HepG2 (cell line): ENCODE data around the gene METTL2A. TPM values are rescaled to one million over a fixed set of nuclear protein-coding genes. Genes with fewer than 3 reads are reported as not detected.
"Not testable (repeated sequence)": the region's sequence is repeated elsewhere in the genome, so short reads cannot be mapped to it uniquely, and the experiment has no call there.

Experiments used
- ATAC-seq: fragments of 200-7000 bp; cut with Tn5 transposase; 3 replicates; pipeline ENCODE4 v1.9.1; 2020; ENCODE audit warnings: mild to moderate bottlenecking, moderate library complexity
- BruUV-seq: library from RNA; stranded (reverse); fragments of 400-500 nt; replicated peaks from 2 replicates; lab custom pipeline; 2021; lab: Mats Ljungman, UMichigan
- CTCF ChIA-PET: fragments of 300-600 bp; formaldehyde crosslinking; extraction: SDS; loops from one replicate; lab custom pipeline; 2021; ENCODE audit warnings: low total read pairs, inconsistent platforms, low intra/inter-chr PET ratio; lab: Yijun Ruan, JAX
- POLR2A ChIA-PET: fragments of 350-600 bp; sonication (Branson Sonifier 250); formaldehyde crosslinking; loops from one replicate; lab custom pipeline; 2020; ENCODE audit warnings: antibody characterized with exemption, inconsistent platforms; lab: Yijun Ruan, JAX
- DNase-seq: peaks from one replicate; pipeline ENCODE4 v3.0.0-alpha.2; 2015; ENCODE audit warnings: low spot score
- FAIRE-seq: peaks from 3 replicates; lab custom pipeline; 2011; peaks lifted over from hg19 to GRCh38; lab: Jason Lieb, UNC
- H2AFZ ChIP-seq: one replicate; pipeline ENCODE4 v1.6.1; 2011; ENCODE audit warnings: low read length, inconsistent platforms
- H3K27ac ChIP-seq: fragments of 300-600 bp; 3 replicates; pipeline ENCODE4 v1.8.0; 2011; ENCODE audit warnings: mixed run types, mild to moderate bottlenecking, mixed read lengths, low read length, inconsistent platforms; ENCODE audit not compliant: insufficient read depth; ENCODE audit errors: extremely low read length
- H3K27me3 ChIP-seq, 2 experiments: fragments of 200-600 bp in 1 of 2; 2 replicates in 1 of 2; 3 replicates in 1 of 2; pipeline versions ENCODE4 v1.6.0 to v1.8.0; 2011; ENCODE audit warnings: low read length in 2 of 2, mild to moderate bottlenecking in 2 of 2, moderate library complexity in 2 of 2, inconsistent platforms in 1 of 2; ENCODE audit not compliant: insufficient read depth in 2 of 2, control insufficient read depth in 1 of 2
- H3K36me3 ChIP-seq, 2 experiments: fragments of 200-600 bp in 1 of 2; replicated peaks in 1 of 2; 2 replicates in 1 of 2; 3 replicates in 1 of 2; pipeline versions ENCODE4 v1.5.1 to v1.8.0; 2011; ENCODE audit warnings: low read length in 2 of 2, inconsistent platforms in 1 of 2; ENCODE audit not compliant: insufficient read depth in 2 of 2, control insufficient read depth in 1 of 2
- H3K4me1 ChIP-seq: 2 replicates; pipeline ENCODE4 v1.5.1; 2012; ENCODE audit warnings: low read length, inconsistent platforms; ENCODE audit not compliant: insufficient read depth
- H3K4me2 ChIP-seq: 2 replicates; pipeline ENCODE4 v1.6.0; 2011; ENCODE audit warnings: low read depth, low read length, inconsistent platforms
- H3K4me3 ChIP-seq, 3 experiments: fragments of 200-600 bp in 1 of 3; sonication (generic), shearing (Covaris generic) in 1 of 3; replicated peaks in 1 of 3; 2 replicates each; pipeline ENCODE4 v1.5.1; 2011 to 2016; ENCODE audit warnings: low read length in 3 of 3, inconsistent platforms in 2 of 3, low read depth in 2 of 3, mild to moderate bottlenecking in 2 of 3, control low read depth in 1 of 3, mixed read lengths in 1 of 3; ENCODE audit not compliant: insufficient read depth in 1 of 3
- H3K79me2 ChIP-seq: one replicate; pipeline ENCODE4 v1.6.1; 2011; ENCODE audit warnings: low read length, inconsistent platforms; ENCODE audit not compliant: insufficient read depth
- H3K9ac ChIP-seq: 2 replicates; pipeline ENCODE4 v1.6.0; 2011; ENCODE audit warnings: mild to moderate bottlenecking, low read depth, low read length, inconsistent platforms; ENCODE audit not compliant: insufficient read depth
- H3K9me3 ChIP-seq: 2 replicates; pipeline ENCODE4 v1.5.1; 2012; ENCODE audit warnings: mild to moderate bottlenecking, low read length
- H4K20me1 ChIP-seq: 2 replicates; pipeline ENCODE4 v1.6.0; 2011; ENCODE audit warnings: inconsistent platforms, mild to moderate bottlenecking, low read length, moderate library complexity; ENCODE audit not compliant: insufficient read depth
- EP300 ChIP-seq, 3 experiments: sonication (generic) in 1 of 3; formaldehyde crosslinking in 1 of 3; IDR thresholded peaks; 2 replicates each; pipeline versions ENCODE4 v1.5.1 to v1.6.1; 2011 to 2020; ENCODE audit warnings: low read depth in 2 of 3, low read length in 2 of 3, borderline replicate concordance in 1 of 3, improper control_type of control experiment in 1 of 3, mild to moderate bottlenecking in 1 of 3, missing genetic modification reagents in 1 of 3, moderate library complexity in 1 of 3
- YEATS2 ChIP-seq: sonication (generic); formaldehyde crosslinking; IDR thresholded peaks from 2 replicates; pipeline ENCODE4 v1.4.0; 2020; ENCODE audit warnings: missing genetic modification reagents, borderline replicate concordance
- ZNF12 ChIP-seq: sonication (generic); formaldehyde crosslinking; IDR thresholded peaks from 2 replicates; pipeline ENCODE4 v1.5.0; 2020; ENCODE audit warnings: missing genetic modification reagents
- WGBS: methylation state at CpG from one replicate; pipeline ENCODE4 v1.1.6; 2017; ENCODE audit warnings: low lambda C conversion rate; 5-methylcytosine and 5-hydroxymethylcytosine counted together
- in situ Hi-C: cut with HindIII; loops from 2 replicates; pipeline ENCODE4 v1.10.0; 2017; ENCODE audit warnings: low pct_unique_long_range_greater_than_20kb; ENCODE audit not compliant: extremely low pct_ligation_motif_present
- intact Hi-C: fragments of 100-400 bp; cut with micrococcal nuclease; formaldehyde crosslinking; loops from one replicate; pipeline ENCODE4 v1.10.0; 2022; ENCODE audit not compliant: unreplicated experiment
- polyA plus RNA-seq, 8 experiments: library from polyadenylated mRNA; depleted of rRNA in 3 of 8; stranded (reverse) in 7 of 8; unstranded in 1 of 8; fragments of >200 nt; fragmentation: Illumina TruSeq in 4 of 8; extraction: Trizol in 4 of 8; gene quantifications; 2 replicates each; pipeline versions ENCODE4 v1.2.1 to v1.2.3, GENCODE V29; 2011 to 2016; ENCODE audit warnings: low read depth in 4 of 8, missing spikeins in 1 of 8, mixed read lengths in 1 of 8; ENCODE audit not compliant: insufficient read depth in 1 of 8
- total RNA-seq, 5 experiments: library from RNA; depleted of rRNA; stranded (reverse); fragments of >200 nt; fragmentation: Illumina TruSeq; extraction: Trizol; gene quantifications; 2 replicates each; pipeline ENCODE4 v1.2.3, GENCODE V29; 2016; ENCODE audit warnings: low read depth in 1 of 5
- TF ChIP-seq, protein P1 (sequence below): sonication (generic); formaldehyde crosslinking; IDR thresholded peaks from 2 replicates; pipeline ENCODE4 v1.9.0; 2022; ENCODE audit warnings: low read depth, missing genetic modification reagents

The METTL2A gene
- total and polyA plus RNA-seq, 2 of the 13 experiments (the other 11 are each of a cell fraction or from before 2014, with no cell fraction given), result 15.6 to 32.3 TPM

DNA sequence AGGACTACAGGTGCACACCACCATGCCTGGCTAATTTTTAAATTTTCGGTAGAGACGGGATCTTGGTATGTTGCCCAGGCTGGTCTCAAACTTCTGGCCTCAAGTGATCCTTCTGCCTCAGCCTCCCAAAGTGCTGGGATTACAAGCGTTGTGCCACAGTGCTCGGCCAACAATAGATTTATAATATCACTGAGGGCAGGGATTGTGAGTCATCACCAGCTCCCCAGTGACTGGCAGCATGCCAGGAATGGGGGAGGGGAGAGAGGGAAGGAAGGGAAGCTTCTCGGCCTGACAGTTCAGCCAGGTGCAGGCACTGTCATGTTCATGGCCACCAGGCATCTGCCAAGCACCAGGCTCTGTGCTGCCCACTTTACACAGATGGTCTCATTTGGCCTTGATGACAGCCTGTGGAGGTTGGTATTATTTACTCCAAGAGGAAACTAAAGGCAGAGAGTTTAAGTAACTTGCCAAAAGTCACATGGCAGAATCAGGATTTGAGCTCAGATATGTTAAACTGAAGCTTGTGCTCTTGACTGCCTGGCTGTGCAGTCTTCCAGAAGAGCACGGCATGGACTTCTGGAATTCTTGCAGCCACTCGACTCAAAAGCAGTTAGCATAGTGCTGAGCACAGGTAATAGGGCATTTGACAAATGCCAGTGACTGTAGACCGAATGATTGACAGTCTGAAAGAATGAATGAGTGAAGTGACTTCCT lies 47.1 kb downstream of the METTL2A start (continued):
- TF ChIP-seq, protein P1, sequence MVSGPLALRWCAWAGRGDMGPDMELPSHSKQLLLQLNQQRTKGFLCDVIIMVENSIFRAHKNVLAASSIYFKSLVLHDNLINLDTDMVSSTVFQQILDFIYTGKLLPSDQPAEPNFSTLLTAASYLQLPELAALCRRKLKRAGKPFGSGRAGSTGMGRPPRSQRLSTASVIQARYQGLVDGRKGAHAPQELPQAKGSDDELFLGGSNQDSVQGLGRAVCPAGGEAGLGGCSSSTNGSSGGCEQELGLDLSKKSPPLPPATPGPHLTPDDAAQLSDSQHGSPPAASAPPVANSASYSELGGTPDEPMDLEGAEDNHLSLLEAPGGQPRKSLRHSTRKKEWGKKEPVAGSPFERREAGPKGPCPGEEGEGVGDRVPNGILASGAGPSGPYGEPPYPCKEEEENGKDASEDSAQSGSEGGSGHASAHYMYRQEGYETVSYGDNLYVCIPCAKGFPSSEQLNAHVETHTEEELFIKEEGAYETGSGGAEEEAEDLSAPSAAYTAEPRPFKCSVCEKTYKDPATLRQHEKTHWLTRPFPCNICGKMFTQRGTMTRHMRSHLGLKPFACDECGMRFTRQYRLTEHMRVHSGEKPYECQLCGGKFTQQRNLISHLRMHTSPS (CRISPR knock-in tag), result 0 out of 2 replicates have a peak, but pooled peaks have one; percentile 37
- TF ChIP-seq EP300 (IDR thresholded peaks at IDR 0.05; ENCODE audit: low read depth in 2 of 2, low read length in 2 of 2) (peak in 1 of 2 experiments; percentile 15; a peak in 1 of 4 replicates), EP300 (CRISPR knock-in tag; IDR thresholded peaks at IDR 0.05; ENCODE audit: borderline replicate concordance) (peak; percentile 46; the same call in 1 of the 2 replicates), YEATS2 (CRISPR knock-in tag) (0 out of 2 replicates have a peak, but pooled peaks have one; percentile 25), ZNF12 (CRISPR knock-in tag) (0 out of 2 replicates have a peak, but pooled peaks have one; percentile 35)

DNA sequence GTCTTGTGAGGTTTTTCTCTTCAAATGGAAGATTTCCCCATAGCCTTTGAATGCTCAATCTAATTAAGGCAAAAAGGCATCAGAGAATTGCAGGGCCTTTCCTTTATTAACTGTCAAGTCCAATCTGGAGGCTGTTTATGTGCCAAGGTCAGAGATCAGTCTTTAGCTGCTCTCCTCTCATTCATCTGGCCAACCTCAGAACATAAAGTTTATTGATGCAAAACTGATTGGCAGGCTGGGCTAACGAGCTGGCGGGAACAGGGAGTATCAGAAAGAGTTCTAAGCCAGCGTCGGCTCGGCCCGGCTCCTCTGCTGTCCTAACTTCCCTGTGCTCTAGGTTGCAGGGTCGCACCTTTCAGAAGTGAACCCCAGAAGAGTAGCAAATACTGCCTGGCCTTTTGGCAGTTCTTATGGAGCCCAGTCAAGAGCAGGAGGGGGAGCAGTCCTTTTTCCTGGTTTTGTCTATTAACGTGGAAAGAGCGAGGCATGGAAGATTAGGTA lies 47.7 kb downstream of the METTL2A start:
- Histone ChIP-seq H3K4me2 (peak overlapping the region; percentile 70), H3K4me3 (peak overlapping the region; percentile 6 to 46 (median 37); a peak in 2 of 6 replicates), H3K4me1 (peaks cover 42% of the 10 kb centered on the region)
- POLR2A ChIA-PET, H4K20me1 ChIP-seq, H3K79me2 ChIP-seq, H3K27me3 ChIP-seq, H3K36me3 ChIP-seq, H2AFZ ChIP-seq, H3K9me3 ChIP-seq, H3K27ac ChIP-seq, DNase-seq, H3K9ac ChIP-seq, in situ Hi-C loops, BruUV-seq, CTCF ChIA-PET: not testable (repeated sequence)
- intact Hi-C loops, result loop anchor here (5.0 kb wide), 1 partner anchor 49 kb away; the partner anchor contains the start of gene METTL2A
- peak; percentile 24 for ATAC-seq
- 11% methylated on average over 9 of the region's 9 CpGs for WGBS
- peak; percentile 40 for FAIRE-seq
